ENCODE data around the gene KCNH2. TPM values are rescaled to one million over a fixed set of nuclear protein-coding genes. Genes with fewer than 3 reads are reported as not detected.

The KCNH2 gene
- polyA plus RNA-seq, 1 of the 3 experiments (the other 2 are of a cell fraction), result 2.2 TPM

GRCh38 chr7:151015967-151016366 lies 37.8 kb upstream of the KCNH2 start:
- H3K4me2 ChIP-seq, result no peak overlapping the region
- H3K9me3 ChIP-seq, result no peaks in the 10 kb centered on the region
- no peaks in the 10 kb centered on the region for H3K9me2 ChIP-seq
- H3F3A ChIP-seq (replicated peaks; ENCODE audit: insufficient read depth), result no peaks in the 10 kb centered on the region
- no peak overlapping the region for H3K9ac ChIP-seq
- H2AFZ ChIP-seq (ENCODE audit: low read depth), result no peak overlapping the region
- POLR2A ChIA-PET, result no interaction called here
- no peak overlapping the region for H3K4me3 ChIP-seq (ENCODE audit: low read depth in 2 of 2, low read length in 1 of 2)
- no peak overlapping the region for H3K27ac ChIP-seq (ENCODE audit: low read depth in 2 of 2, low read length in 1 of 2)
- no peaks in the 10 kb centered on the region for H3K36me3 ChIP-seq (replicated peaks in 1 of 2; ENCODE audit: control insufficient read depth in 1 of 2, insufficient read depth in 2 of 2, low read length in 1 of 2)
- TF ChIP-seq TCF12 (IDR thresholded peaks at IDR 0.05) (no peak), CHD2 (IDR thresholded peaks at IDR 0.05; ENCODE audit: low read length, partially characterized antibody) (no peak), JUND (IDR thresholded peaks at IDR 0.05) (no peak), SMC3 (IDR thresholded peaks at IDR 0.05; ENCODE audit: low read depth, low read length) (no peak), FOSL2 (IDR thresholded peaks at IDR 0.05; ENCODE audit: borderline replicate concordance, low read depth) (no peak), FOXM1 (IDR thresholded peaks at IDR 0.05; ENCODE audit: low read depth) (no peak), TEAD4 (IDR thresholded peaks at IDR 0.05; ENCODE audit: borderline replicate concordance, insufficient read depth) (no peak), GATA2 (CRISPR knock-in tag; IDR thresholded peaks at IDR 0.05) (no peak), SIN3A (IDR thresholded peaks at IDR 0.05; ENCODE audit: borderline replicate concordance, low read depth, low read length) (no peak), RCOR1 (IDR thresholded peaks at IDR 0.05; ENCODE audit: low read length) (no peak), ELF1 (IDR thresholded peaks at IDR 0.05) (no peak)
- TF ChIP-seq, protein P1, sequence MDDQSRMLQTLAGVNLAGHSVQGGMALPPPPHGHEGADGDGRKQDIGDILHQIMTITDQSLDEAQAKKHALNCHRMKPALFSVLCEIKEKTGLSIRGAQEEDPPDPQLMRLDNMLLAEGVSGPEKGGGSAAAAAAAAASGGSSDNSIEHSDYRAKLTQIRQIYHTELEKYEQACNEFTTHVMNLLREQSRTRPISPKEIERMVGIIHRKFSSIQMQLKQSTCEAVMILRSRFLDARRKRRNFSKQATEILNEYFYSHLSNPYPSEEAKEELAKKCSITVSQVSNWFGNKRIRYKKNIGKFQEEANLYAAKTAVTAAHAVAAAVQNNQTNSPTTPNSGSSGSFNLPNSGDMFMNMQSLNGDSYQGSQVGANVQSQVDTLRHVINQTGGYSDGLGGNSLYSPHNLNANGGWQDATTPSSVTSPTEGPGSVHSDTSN (IDR thresholded peaks at IDR 0.05), result no peak
- CTCF ChIA-PET, result interaction anchor here (1.2 to 6.0 kb wide), 8 partner anchors 12 to 239 kb away, joined by 3 to 86 read pairs (median 20); partner anchors contain the start of genes ABCB8 and NOS3
- H4K20me1 ChIP-seq (ENCODE audit: insufficient read depth), result no peaks in the 10 kb centered on the region
- no peak for DNase-seq
- peaks cover 10% of the 10 kb centered on the region; the same call in 1 of the 2 replicates for H3K27me3 ChIP-seq (ENCODE audit: insufficient read depth)
- 78% methylated on average over 4 of the region's 5 CpGs for WGBS (ENCODE audit: low lambda C conversion rate)
- peaks cover 0 to 31% of the 10 kb centered on the region in 2 experiments; a peak in 1 of 4 replicates for H3K4me1 ChIP-seq (ENCODE audit: control insufficient read depth in 1 of 2, insufficient read depth in 2 of 2, low read depth in 1 of 2, low read length in 1 of 2)
- no peaks in the 10 kb centered on the region for H3K79me2 ChIP-seq (ENCODE audit: insufficient read depth)

GRCh38 chr7:151014950-151015349 lies 36.8 kb upstream of the KCNH2 start:
- Histone ChIP-seq H4K20me1 (ENCODE audit: insufficient read depth) (no peaks in the 10 kb centered on the region), H3F3A (replicated peaks; ENCODE audit: insufficient read depth) (no peaks in the 10 kb centered on the region), H3K9me3 (no peaks in the 10 kb centered on the region), H3K9ac (no peak overlapping the region), H3K36me3 (replicated peaks in 1 of 2; ENCODE audit: control insufficient read depth in 1 of 2, insufficient read depth in 2 of 2, low read length in 1 of 2) (no peaks in the 10 kb centered on the region), H3K9me2 (no peaks in the 10 kb centered on the region), H3K27ac (ENCODE audit: low read depth in 2 of 2, low read length in 1 of 2) (no peak overlapping the region), H3K4me1 (ENCODE audit: control insufficient read depth in 1 of 2, insufficient read depth in 2 of 2, low read depth in 1 of 2, low read length in 1 of 2) (peaks cover 0 to 31% of the 10 kb centered on the region in 2 experiments; a peak in 1 of 4 replicates), H3K4me3 (ENCODE audit: low read depth in 2 of 2, low read length in 1 of 2) (no peak overlapping the region), H3K79me2 (ENCODE audit: insufficient read depth) (no peaks in the 10 kb centered on the region), H3K27me3 (ENCODE audit: insufficient read depth) (no peaks in the 10 kb centered on the region), H2AFZ (ENCODE audit: low read depth) (no peak overlapping the region), H3K4me2 (no peak overlapping the region)
- CTCF ChIA-PET, result interaction anchor here (0.8 to 11.3 kb wide), 10 partner anchors 13 to 116 kb away, joined by 3 to 151 read pairs (median 12); partner anchors contain the start of genes ABCB8, FASTK and NOS3
- WGBS (ENCODE audit: low lambda C conversion rate), result 94% methylated on average over 6 of the region's 8 CpGs
- POLR2A ChIA-PET, result interaction anchor here (0.6 kb wide), 1 partner anchor 40 kb away, joined by 3 read pairs; no protein-coding TSS in a partner anchor
- DNase-seq, result no peak
- TF ChIP-seq POLR2AphosphoS5 (IDR thresholded peaks at IDR 0.05; ENCODE audit: low read depth, low read length), result no peak
- TF ChIP-seq TEAD4 (IDR thresholded peaks at IDR 0.05; ENCODE audit: borderline replicate concordance, insufficient read depth), result no peak
- no peak for TF ChIP-seq ZBTB33 (IDR thresholded peaks at IDR 0.05; ENCODE audit: borderline replicate concordance, low read depth)
- no peak for TF ChIP-seq JUND (IDR thresholded peaks at IDR 0.05)
- TF ChIP-seq, protein P1 (IDR thresholded peaks at IDR 0.05), result no peak
- no peak for TF ChIP-seq SMC3 (IDR thresholded peaks at IDR 0.05; ENCODE audit: low read depth, low read length)
- no peak for TF ChIP-seq NFIC (IDR thresholded peaks at IDR 0.05; ENCODE audit: borderline replicate concordance)
- TF ChIP-seq RCOR1 (IDR thresholded peaks at IDR 0.05; ENCODE audit: low read length), result no peak
- no peak for TF ChIP-seq TAF1 (IDR thresholded peaks at IDR 0.05; ENCODE audit: borderline replicate concordance, low read depth, low read length)
- TF ChIP-seq FOXM1 (IDR thresholded peaks at IDR 0.05; ENCODE audit: low read depth), result no peak
- no peak for TF ChIP-seq GABPA (IDR thresholded peaks at IDR 0.05; ENCODE audit: low read depth)
- no peak for TF ChIP-seq ELF1 (IDR thresholded peaks at IDR 0.05)
- TF ChIP-seq, protein P2, sequence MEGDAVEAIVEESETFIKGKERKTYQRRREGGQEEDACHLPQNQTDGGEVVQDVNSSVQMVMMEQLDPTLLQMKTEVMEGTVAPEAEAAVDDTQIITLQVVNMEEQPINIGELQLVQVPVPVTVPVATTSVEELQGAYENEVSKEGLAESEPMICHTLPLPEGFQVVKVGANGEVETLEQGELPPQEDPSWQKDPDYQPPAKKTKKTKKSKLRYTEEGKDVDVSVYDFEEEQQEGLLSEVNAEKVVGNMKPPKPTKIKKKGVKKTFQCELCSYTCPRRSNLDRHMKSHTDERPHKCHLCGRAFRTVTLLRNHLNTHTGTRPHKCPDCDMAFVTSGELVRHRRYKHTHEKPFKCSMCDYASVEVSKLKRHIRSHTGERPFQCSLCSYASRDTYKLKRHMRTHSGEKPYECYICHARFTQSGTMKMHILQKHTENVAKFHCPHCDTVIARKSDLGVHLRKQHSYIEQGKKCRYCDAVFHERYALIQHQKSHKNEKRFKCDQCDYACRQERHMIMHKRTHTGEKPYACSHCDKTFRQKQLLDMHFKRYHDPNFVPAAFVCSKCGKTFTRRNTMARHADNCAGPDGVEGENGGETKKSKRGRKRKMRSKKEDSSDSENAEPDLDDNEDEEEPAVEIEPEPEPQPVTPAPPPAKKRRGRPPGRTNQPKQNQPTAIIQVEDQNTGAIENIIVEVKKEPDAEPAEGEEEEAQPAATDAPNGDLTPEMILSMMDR (IDR thresholded peaks at IDR 0.05), result no peak
- no peak for TF ChIP-seq USF1 (IDR thresholded peaks at IDR 0.05; ENCODE audit: borderline replicate concordance, low read depth)
- TF ChIP-seq CHD2 (IDR thresholded peaks at IDR 0.05; ENCODE audit: low read length, partially characterized antibody), result no peak
- no peak for TF ChIP-seq MXI1 (IDR thresholded peaks at IDR 0.05; ENCODE audit: low read depth, low read length)
- TF ChIP-seq RFX5 (IDR thresholded peaks at IDR 0.05; ENCODE audit: low read length), result no peak
